ENCODE results near the gene ASPM.

The ASPM gene

GRCh38 chr1:197137322-197137721 lies 9.1 kb downstream of the ASPM start:
- TF ChIP-seq CTCF (IDR thresholded peaks at IDR 0.05; ENCODE audit: insufficient read depth, low read length) (no peak), REST (IDR thresholded peaks at IDR 0.05; ENCODE audit: insufficient replicate concordance, low read depth) (no peak), POLR2AphosphoS5 (IDR thresholded peaks at IDR 0.05; ENCODE audit: low read depth) (no peak), SPI1 (IDR thresholded peaks at IDR 0.05; ENCODE audit: borderline replicate concordance, low read depth) (no peak), GABPA (IDR thresholded peaks at IDR 0.05; ENCODE audit: low read depth) (no peak)
- H3K27ac ChIP-seq (replicated peaks), result no peak overlapping the region

GRCh38 chr1:197130677-197131304 lies 15.7 kb downstream of the ASPM start:
- Histone ChIP-seq H3K27ac (replicated peaks) (no peak overlapping the region), H3K27me3 (ENCODE audit: insufficient read depth, poor library complexity, severe bottlenecking) (no peaks in the 10 kb centered on the region), H3K4me3 (replicated peaks; ENCODE audit: insufficient read depth, low read length) (no peak overlapping the region)
- no peak for DNase-seq (ENCODE audit: low read depth in 1 of 2, low spot score in 1 of 2)
- TF ChIP-seq REST (IDR thresholded peaks at IDR 0.05; ENCODE audit: insufficient replicate concordance, low read depth) (no peak), SPI1 (IDR thresholded peaks at IDR 0.05; ENCODE audit: borderline replicate concordance, low read depth) (no peak), POLR2AphosphoS5 (IDR thresholded peaks at IDR 0.05; ENCODE audit: low read depth) (no peak), CTCF (IDR thresholded peaks at IDR 0.05; ENCODE audit: insufficient read depth, low read length) (no peak), GABPA (IDR thresholded peaks at IDR 0.05; ENCODE audit: low read depth) (no peak)

More at GRCh38 chr1:197137322-197137721, 9.1 kb downstream of the ASPM start:
- Histone ChIP-seq H3K4me3 (replicated peaks; ENCODE audit: insufficient read depth, low read length) (no peak overlapping the region), H3K27me3 (ENCODE audit: insufficient read depth, poor library complexity, severe bottlenecking) (no peaks in the 10 kb centered on the region)
- DNase-seq (ENCODE audit: low read depth in 1 of 2, low spot score in 1 of 2), result no peak

GRCh38 chr1:197129698-197130097 lies 16.8 kb downstream of the ASPM start:
- no peak overlapping the region for H3K4me3 ChIP-seq (replicated peaks; ENCODE audit: insufficient read depth, low read length)
- no peaks in the 10 kb centered on the region for H3K27me3 ChIP-seq (ENCODE audit: insufficient read depth, poor library complexity, severe bottlenecking)
- TF ChIP-seq CTCF (IDR thresholded peaks at IDR 0.05; ENCODE audit: insufficient read depth, low read length) (no peak), REST (IDR thresholded peaks at IDR 0.05; ENCODE audit: insufficient replicate concordance, low read depth) (no peak), POLR2AphosphoS5 (IDR thresholded peaks at IDR 0.05; ENCODE audit: low read depth) (no peak), GABPA (IDR thresholded peaks at IDR 0.05; ENCODE audit: low read depth) (no peak), SPI1 (IDR thresholded peaks at IDR 0.05; ENCODE audit: borderline replicate concordance, low read depth) (no peak)
- no peak for DNase-seq (ENCODE audit: low read depth in 1 of 2, low spot score in 1 of 2)
- H3K27ac ChIP-seq (replicated peaks), result no peak overlapping the region
